ENCODE measurements around the gene KCNQ5. TPM values are rescaled to one million over a fixed set of nuclear protein-coding genes. Genes with fewer than 3 reads are reported as not detected.

KCNQ5 gene
- total RNA-seq, 1 experiment from 2014 or later, result 17.8 TPM

DNA sequence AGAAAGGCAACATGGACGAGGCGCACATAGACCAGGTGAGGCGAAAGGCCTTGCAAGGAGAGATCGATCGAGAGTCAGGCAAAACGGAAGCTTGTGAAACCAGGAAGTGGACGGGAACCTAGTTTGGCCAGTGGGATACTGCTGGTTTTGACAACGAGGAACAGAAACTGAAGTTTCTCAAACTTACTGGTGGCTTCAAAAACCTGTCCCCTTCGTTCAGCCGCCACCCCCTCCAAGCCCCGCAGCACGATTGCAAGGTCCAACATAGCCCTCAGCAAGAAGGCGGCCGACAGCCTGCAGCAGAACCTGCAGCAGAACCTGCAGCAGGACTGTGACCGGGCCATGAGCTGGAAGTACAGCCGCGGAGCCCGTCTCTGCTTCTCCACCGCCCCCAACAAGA, 365.4 kb downstream of the KCNQ5 start:
- H3K9me3 ChIP-seq (ENCODE audit: low read depth, low read length, poor library complexity, severe bottlenecking), result no peaks in the 10 kb centered on the region
- BruUV-seq (replicated peaks), result no TSS peak
- DNase-seq (ENCODE audit: low spot score), result no peak
- H3K36me3 ChIP-seq (ENCODE audit: insufficient read depth, low read length, poor library complexity, severe bottlenecking), result no peaks in the 10 kb centered on the region
- intact Hi-C loops (cut with micrococcal nuclease; ENCODE audit: unreplicated experiment), result no loop called here
- H3K4me3 ChIP-seq (ENCODE audit: low read depth, low read length, poor library complexity, severe bottlenecking), result no peak overlapping the region
- CTCF ChIA-PET, result no interaction called here
- H3K4me1 ChIP-seq (ENCODE audit: insufficient read depth, low read length, poor library complexity, severe bottlenecking), result no peaks in the 10 kb centered on the region
- POLR2A ChIA-PET (ENCODE audit: low non-redundant PET), result no interaction called here
- H3K27ac ChIP-seq (ENCODE audit: low read depth, low read length, poor library complexity, severe bottlenecking), result no peak overlapping the region
- TF ChIP-seq, protein P1, sequence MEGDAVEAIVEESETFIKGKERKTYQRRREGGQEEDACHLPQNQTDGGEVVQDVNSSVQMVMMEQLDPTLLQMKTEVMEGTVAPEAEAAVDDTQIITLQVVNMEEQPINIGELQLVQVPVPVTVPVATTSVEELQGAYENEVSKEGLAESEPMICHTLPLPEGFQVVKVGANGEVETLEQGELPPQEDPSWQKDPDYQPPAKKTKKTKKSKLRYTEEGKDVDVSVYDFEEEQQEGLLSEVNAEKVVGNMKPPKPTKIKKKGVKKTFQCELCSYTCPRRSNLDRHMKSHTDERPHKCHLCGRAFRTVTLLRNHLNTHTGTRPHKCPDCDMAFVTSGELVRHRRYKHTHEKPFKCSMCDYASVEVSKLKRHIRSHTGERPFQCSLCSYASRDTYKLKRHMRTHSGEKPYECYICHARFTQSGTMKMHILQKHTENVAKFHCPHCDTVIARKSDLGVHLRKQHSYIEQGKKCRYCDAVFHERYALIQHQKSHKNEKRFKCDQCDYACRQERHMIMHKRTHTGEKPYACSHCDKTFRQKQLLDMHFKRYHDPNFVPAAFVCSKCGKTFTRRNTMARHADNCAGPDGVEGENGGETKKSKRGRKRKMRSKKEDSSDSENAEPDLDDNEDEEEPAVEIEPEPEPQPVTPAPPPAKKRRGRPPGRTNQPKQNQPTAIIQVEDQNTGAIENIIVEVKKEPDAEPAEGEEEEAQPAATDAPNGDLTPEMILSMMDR (conservative IDR thresholded peaks at IDR 0.05; ENCODE audit: low read depth, low read length), result no peak
- TF ChIP-seq EZH2 (IDR thresholded peaks at IDR 0.05; ENCODE audit: borderline replicate concordance, low read depth, low read length, poor library complexity, severe bottlenecking), result no peak
- H3K27me3 ChIP-seq (replicated peaks; ENCODE audit: insufficient read depth, low read depth, low read length, poor library complexity), result no peaks in the 10 kb centered on the region

DNA sequence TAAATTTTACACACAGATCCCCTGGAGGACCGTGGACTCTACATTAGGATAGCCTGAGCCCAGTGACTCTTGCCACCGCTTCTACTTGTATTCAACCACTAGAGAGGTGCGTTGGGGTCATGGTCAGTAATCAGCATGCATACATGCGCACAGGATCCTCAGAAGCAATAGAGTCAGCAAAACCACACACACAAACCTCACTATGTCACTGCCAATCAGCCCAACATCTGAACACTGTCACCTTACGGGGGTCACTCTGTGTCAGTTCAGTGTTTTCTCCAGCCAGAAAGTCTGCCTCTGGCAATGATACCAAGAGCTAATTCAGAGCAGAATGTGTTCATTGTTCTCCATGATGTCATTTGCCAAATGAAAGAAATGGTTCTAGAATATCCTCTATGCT, 378.1 kb downstream of the KCNQ5 start:
- ChIA-PET POLR2A (ENCODE audit: low non-redundant PET) (no interaction called here), CTCF (no interaction called here)
- TF ChIP-seq EZH2 (IDR thresholded peaks at IDR 0.05; ENCODE audit: borderline replicate concordance, low read depth, low read length, poor library complexity, severe bottlenecking), result no peak
- TF ChIP-seq, protein P1 (conservative IDR thresholded peaks at IDR 0.05; ENCODE audit: low read depth, low read length), result no peak
- no peaks in the 10 kb centered on the region for H3K4me1 ChIP-seq (ENCODE audit: insufficient read depth, low read length, poor library complexity, severe bottlenecking)
- no peak for DNase-seq (ENCODE audit: low spot score)
- H3K36me3 ChIP-seq (ENCODE audit: insufficient read depth, low read length, poor library complexity, severe bottlenecking), result no peaks in the 10 kb centered on the region
- H3K27me3 ChIP-seq (replicated peaks; ENCODE audit: insufficient read depth, low read depth, low read length, poor library complexity), result no peaks in the 10 kb centered on the region
- H3K4me3 ChIP-seq (ENCODE audit: low read depth, low read length, poor library complexity, severe bottlenecking), result no peak overlapping the region
- BruUV-seq (replicated peaks), result no TSS peak
- intact Hi-C loops (cut with micrococcal nuclease; ENCODE audit: unreplicated experiment), result no loop called here
- H3K9me3 ChIP-seq (ENCODE audit: low read depth, low read length, poor library complexity, severe bottlenecking), result no peaks in the 10 kb centered on the region
- H3K27ac ChIP-seq (ENCODE audit: low read depth, low read length, poor library complexity, severe bottlenecking), result no peak overlapping the region

DNA sequence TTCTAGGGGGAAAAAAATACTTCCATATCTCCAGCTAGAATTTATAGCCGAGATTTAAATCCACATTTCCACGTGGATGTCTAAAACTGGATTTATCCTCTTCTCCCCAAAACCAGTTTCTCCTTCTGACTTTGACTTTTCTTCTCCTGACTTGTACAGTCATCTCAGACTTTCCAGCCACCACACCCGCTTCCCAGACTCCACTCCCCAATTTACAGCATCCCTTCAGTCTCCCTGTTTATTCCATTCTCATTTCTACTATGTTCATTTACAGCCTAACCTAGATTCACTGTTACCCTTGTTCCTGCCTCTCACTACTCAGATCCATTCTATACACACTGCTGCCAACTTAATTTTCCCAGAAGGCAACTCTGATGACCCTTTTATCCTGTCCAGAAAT, 378.6 kb downstream of the KCNQ5 start:
- Histone ChIP-seq H3K27me3 (replicated peaks; ENCODE audit: insufficient read depth, low read depth, low read length, poor library complexity) (no peaks in the 10 kb centered on the region), H3K4me3 (ENCODE audit: low read depth, low read length, poor library complexity, severe bottlenecking) (no peak overlapping the region), H3K9me3 (ENCODE audit: low read depth, low read length, poor library complexity, severe bottlenecking) (no peaks in the 10 kb centered on the region), H3K36me3 (ENCODE audit: insufficient read depth, low read length, poor library complexity, severe bottlenecking) (no peaks in the 10 kb centered on the region), H3K4me1 (ENCODE audit: insufficient read depth, low read length, poor library complexity, severe bottlenecking) (no peaks in the 10 kb centered on the region), H3K27ac (ENCODE audit: low read depth, low read length, poor library complexity, severe bottlenecking) (no peak overlapping the region)
- intact Hi-C loops (cut with micrococcal nuclease; ENCODE audit: unreplicated experiment), result no loop called here
- CTCF ChIA-PET, result no interaction called here
- BruUV-seq (replicated peaks), result no TSS peak
- DNase-seq (ENCODE audit: low spot score), result no peak
- POLR2A ChIA-PET (ENCODE audit: low non-redundant PET), result no interaction called here
- TF ChIP-seq EZH2 (IDR thresholded peaks at IDR 0.05; ENCODE audit: borderline replicate concordance, low read depth, low read length, poor library complexity, severe bottlenecking), result no peak
- TF ChIP-seq, protein P1 (conservative IDR thresholded peaks at IDR 0.05; ENCODE audit: low read depth, low read length), result no peak
